Upper lobe of right lung (tissue), 1 donor: ENCODE measurements around the gene CCNY. TPM values are rescaled to one million over a fixed set of nuclear protein-coding genes. Genes with fewer than 3 reads are reported as not detected.

ENCODE experiments used
- ATAC-seq: fragments of 200-7000 bp; cut with Tn5 transposase; one replicate; pipeline ENCODE4 v1.9.1; 2020; ENCODE audit warnings: mild to moderate bottlenecking, moderate library complexity
- DNase-seq: peaks from one replicate; pipeline ENCODE4 v3.0.0-alpha.2; 2020
- H3K27ac ChIP-seq: fragments of 200-600 bp; one replicate; pipeline ENCODE4 v1.8.0; 2022
- H3K27me3 ChIP-seq: fragments of 200-600 bp; one replicate; pipeline ENCODE4 v1.8.0; 2022; ENCODE audit warnings: mild to moderate bottlenecking
- H3K36me3 ChIP-seq: fragments of 200-600 bp; one replicate; pipeline ENCODE4 v1.8.0; 2022
- H3K4me1 ChIP-seq: fragments of 200-600 bp; one replicate; pipeline ENCODE4 v1.8.0; 2022
- H3K4me3 ChIP-seq: fragments of 200-600 bp; one replicate; pipeline ENCODE4 v1.8.0; 2022; ENCODE audit warnings: mild to moderate bottlenecking
- H3K9me3 ChIP-seq: fragments of 200-600 bp; one replicate; pipeline ENCODE4 v1.8.0; 2022
- intact Hi-C: fragments of 100-400 bp; cut with DNase I; formaldehyde crosslinking; loops from one replicate; pipeline ENCODE4 v1.11.0; 2022
- total RNA-seq: library from RNA; stranded (reverse); fragmentation: NEBNext Ultra II Directional; extraction: Animal tissue kit (Norgen Biotek cat#: 25700); gene quantifications from one replicate; pipeline ENCODE4 v1.2.1, GENCODE V29; 2021
- TF ChIP-seq, protein P1 (sequence below): fragments of 200-600 bp; IDR thresholded peaks from one replicate; pipeline ENCODE4 v1.8.0; 2022; ENCODE audit warnings: antibody characterized with exemption
- donor health status: DM: no; HTN: yes; CAD: no; lungs with severe emphysema.

The CCNY gene
- total RNA-seq, 1 donor from 2014 or later: 85.4 TPM

GRCh38 chr10:35347899-35348608, 11.7 kb downstream of the CCNY start:
- ATAC-seq (no peak), DNase-seq (no peak)
- TF ChIP-seq, protein P1, sequence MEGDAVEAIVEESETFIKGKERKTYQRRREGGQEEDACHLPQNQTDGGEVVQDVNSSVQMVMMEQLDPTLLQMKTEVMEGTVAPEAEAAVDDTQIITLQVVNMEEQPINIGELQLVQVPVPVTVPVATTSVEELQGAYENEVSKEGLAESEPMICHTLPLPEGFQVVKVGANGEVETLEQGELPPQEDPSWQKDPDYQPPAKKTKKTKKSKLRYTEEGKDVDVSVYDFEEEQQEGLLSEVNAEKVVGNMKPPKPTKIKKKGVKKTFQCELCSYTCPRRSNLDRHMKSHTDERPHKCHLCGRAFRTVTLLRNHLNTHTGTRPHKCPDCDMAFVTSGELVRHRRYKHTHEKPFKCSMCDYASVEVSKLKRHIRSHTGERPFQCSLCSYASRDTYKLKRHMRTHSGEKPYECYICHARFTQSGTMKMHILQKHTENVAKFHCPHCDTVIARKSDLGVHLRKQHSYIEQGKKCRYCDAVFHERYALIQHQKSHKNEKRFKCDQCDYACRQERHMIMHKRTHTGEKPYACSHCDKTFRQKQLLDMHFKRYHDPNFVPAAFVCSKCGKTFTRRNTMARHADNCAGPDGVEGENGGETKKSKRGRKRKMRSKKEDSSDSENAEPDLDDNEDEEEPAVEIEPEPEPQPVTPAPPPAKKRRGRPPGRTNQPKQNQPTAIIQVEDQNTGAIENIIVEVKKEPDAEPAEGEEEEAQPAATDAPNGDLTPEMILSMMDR: no peak
- Histone ChIP-seq H3K4me3 (no peak overlapping the region), H3K27me3 (no peaks in the 10 kb centered on the region), H3K27ac (no peak overlapping the region), H3K4me1 (peaks cover 49% of the 10 kb centered on the region), H3K9me3 (no peaks in the 10 kb centered on the region), H3K36me3 (no peaks in the 10 kb centered on the region)
- intact Hi-C loops: no loop called here

- TF ChIP-seq, protein P1: no peak
- peak; percentile 14 for ATAC-seq
- no peaks in the 10 kb centered on the region for H3K27me3 ChIP-seq
- H3K36me3 ChIP-seq: no peaks in the 10 kb centered on the region
- DNase-seq: no peak
- intact Hi-C loops: no loop called here
- peaks cover 49% of the 10 kb centered on the region for H3K4me1 ChIP-seq
- no peak overlapping the region for H3K4me3 ChIP-seq
- H3K9me3 ChIP-seq: no peaks in the 10 kb centered on the region
- no peak overlapping the region for H3K27ac ChIP-seq
Measured at GRCh38 chr10:35348609-35349388, 12.5 kb downstream of the CCNY start.

DNA sequence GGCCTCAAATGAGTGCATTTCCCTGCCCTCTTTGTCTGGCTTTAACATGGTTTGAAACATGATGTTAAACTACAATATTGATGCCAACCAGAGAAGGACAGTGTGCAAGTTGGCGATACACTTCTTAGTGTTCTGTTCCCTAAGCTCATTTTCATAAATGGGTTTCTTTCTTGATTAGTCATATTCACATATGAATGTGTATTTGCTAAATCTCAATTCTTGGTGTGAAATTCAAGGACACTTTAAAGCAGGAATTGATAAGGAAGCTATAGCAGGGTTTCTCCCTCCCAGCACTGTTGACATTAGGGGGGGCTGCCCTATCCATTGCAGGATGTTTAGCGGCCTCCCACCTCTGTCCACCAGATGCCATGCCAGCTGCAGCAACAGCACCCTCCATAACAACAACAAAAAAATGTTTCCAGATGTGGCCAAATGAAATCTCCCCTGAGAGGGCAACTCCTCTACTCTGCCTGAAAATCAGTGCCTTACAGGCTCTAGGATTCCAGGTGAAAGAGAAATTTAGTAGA, 13.1 kb downstream of the CCNY start:
- intact Hi-C loops: no loop called here
- no peak for DNase-seq
- no peak overlapping the region for H3K4me3 ChIP-seq
- TF ChIP-seq, protein P1: no peak
- peaks cover 49% of the 10 kb centered on the region for H3K4me1 ChIP-seq
- H3K27ac ChIP-seq: no peak overlapping the region
- no peaks in the 10 kb centered on the region for H3K36me3 ChIP-seq
- no peak for ATAC-seq
- H3K9me3 ChIP-seq: no peaks in the 10 kb centered on the region
- H3K27me3 ChIP-seq: no peaks in the 10 kb centered on the region

DNA sequence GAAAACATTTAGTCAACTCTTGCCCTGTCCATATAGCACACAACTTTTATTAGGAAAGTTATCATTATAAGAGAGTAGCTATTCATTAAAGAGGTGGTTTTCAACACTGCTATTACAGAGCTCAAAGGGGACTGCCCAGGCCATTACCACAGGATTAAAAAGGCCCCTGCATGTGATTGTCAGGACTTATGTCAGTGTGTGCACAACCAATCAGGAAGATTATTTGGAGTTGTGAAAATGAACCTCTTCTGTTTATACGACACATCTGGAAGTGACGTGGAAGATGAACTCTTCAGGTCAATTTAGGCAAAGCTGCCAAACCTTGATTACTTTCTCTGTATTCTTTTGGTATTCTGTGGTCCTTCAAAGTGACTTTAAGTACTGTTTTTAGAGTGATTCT, 14.7 kb downstream of the CCNY start:
- TF ChIP-seq, protein P1: no peak
- H3K4me1 ChIP-seq: peaks cover 46% of the 10 kb centered on the region
- DNase-seq: no peak
- ATAC-seq: no peak
- H3K36me3 ChIP-seq: no peaks in the 10 kb centered on the region
- H3K27ac ChIP-seq: no peak overlapping the region
- intact Hi-C loops: no loop called here
- no peaks in the 10 kb centered on the region for H3K9me3 ChIP-seq
- no peaks in the 10 kb centered on the region for H3K27me3 ChIP-seq
- no peak overlapping the region for H3K4me3 ChIP-seq

DNA sequence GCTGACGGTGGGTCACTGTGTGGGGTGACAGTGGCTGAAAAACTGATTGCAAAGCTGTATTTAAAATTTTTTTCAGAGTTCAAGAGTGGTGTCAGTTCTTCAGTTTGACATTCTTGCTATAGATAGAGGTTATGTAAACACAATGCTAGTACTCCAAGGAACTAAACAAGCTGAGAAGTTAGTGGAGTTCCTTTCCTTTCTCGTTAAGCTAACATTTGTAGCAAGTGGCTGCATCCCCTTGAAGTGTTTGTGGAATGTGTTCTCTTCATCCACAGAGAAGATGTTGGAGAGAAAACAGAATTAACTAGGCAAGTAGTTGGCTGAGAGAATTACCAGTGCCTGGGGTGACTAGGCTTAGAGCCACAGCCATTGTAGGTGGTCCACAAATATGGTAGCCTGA, 15.8 kb downstream of the CCNY start:
- Histone ChIP-seq H3K27me3 (no peaks in the 10 kb centered on the region), H3K4me1 (peaks cover 42% of the 10 kb centered on the region), H3K9me3 (no peaks in the 10 kb centered on the region), H3K27ac (no peak overlapping the region), H3K36me3 (no peaks in the 10 kb centered on the region), H3K4me3 (no peak overlapping the region)
- intact Hi-C loops: no loop called here
- ATAC-seq: peak; percentile 51
- TF ChIP-seq, protein P1: no peak
- no peak for DNase-seq
